Measurements from ENCODE around the gene C1QTNF9.

DNA sequence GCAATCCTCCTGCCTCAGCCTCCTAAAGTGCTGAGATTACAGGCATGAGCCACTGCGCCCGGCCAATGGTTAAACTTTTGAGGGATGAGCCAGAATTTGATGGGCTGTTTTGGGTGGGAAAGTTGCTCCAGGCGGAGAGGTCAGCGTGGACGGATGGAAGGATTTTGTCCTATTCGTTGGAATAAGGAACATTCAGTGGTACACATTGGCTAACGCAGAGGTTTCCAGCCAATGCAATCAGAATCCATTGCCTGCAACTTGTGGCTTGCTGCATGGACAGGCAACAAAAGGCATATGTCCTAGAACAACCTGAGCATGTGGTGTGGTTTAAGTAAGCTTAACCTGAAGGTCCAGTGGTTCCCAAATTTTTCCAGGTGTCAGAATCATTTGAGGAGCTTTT, 35.5 kb upstream of the C1QTNF9 start:
- TF ChIP-seq, protein P1, sequence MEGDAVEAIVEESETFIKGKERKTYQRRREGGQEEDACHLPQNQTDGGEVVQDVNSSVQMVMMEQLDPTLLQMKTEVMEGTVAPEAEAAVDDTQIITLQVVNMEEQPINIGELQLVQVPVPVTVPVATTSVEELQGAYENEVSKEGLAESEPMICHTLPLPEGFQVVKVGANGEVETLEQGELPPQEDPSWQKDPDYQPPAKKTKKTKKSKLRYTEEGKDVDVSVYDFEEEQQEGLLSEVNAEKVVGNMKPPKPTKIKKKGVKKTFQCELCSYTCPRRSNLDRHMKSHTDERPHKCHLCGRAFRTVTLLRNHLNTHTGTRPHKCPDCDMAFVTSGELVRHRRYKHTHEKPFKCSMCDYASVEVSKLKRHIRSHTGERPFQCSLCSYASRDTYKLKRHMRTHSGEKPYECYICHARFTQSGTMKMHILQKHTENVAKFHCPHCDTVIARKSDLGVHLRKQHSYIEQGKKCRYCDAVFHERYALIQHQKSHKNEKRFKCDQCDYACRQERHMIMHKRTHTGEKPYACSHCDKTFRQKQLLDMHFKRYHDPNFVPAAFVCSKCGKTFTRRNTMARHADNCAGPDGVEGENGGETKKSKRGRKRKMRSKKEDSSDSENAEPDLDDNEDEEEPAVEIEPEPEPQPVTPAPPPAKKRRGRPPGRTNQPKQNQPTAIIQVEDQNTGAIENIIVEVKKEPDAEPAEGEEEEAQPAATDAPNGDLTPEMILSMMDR (IDR thresholded peaks at IDR 0.05): no peak
- TF ChIP-seq POLR2A (IDR thresholded peaks at IDR 0.05): no peak
- no peak for TF ChIP-seq EP300 (IDR thresholded peaks at IDR 0.05)
- TF ChIP-seq POLR2AphosphoS5 (IDR thresholded peaks at IDR 0.05): no peak
